ENCODE results near the gene GHRH.

DNA sequence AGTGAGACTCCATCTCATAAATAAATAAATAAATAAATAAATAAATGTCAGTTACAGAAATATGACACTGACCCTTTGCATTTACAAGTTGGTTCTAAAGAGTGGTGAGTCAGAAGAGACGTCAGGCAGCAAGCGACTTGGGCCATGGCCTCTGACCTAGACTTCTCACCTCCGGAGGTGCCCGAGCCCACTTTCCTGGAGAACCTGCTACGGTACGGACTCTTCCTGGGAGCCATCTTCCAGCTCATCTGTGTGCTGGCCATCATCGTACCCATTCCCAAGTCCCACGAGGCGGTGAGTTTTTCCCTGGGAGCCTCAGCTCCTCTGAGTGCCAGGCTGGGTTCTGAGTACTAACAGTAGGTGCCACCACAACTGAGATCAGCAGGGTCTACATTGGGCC, 39.5 kb upstream of the GHRH start:
- TF ChIP-seq, protein P1, sequence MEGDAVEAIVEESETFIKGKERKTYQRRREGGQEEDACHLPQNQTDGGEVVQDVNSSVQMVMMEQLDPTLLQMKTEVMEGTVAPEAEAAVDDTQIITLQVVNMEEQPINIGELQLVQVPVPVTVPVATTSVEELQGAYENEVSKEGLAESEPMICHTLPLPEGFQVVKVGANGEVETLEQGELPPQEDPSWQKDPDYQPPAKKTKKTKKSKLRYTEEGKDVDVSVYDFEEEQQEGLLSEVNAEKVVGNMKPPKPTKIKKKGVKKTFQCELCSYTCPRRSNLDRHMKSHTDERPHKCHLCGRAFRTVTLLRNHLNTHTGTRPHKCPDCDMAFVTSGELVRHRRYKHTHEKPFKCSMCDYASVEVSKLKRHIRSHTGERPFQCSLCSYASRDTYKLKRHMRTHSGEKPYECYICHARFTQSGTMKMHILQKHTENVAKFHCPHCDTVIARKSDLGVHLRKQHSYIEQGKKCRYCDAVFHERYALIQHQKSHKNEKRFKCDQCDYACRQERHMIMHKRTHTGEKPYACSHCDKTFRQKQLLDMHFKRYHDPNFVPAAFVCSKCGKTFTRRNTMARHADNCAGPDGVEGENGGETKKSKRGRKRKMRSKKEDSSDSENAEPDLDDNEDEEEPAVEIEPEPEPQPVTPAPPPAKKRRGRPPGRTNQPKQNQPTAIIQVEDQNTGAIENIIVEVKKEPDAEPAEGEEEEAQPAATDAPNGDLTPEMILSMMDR (IDR thresholded peaks at IDR 0.05) = no peak
- TF ChIP-seq POLR2A (IDR thresholded peaks at IDR 0.05) = no peak

Measured in thyroid gland (tissue), 4 donors.